ENCODE measurements around the gene KCNJ3. TPM values are rescaled to one million over a fixed set of nuclear protein-coding genes. Genes with fewer than 3 reads are reported as not detected.

Gene KCNJ3
- total RNA-seq, 1 donor from 2014 or later = 0.12 TPM

DNA sequence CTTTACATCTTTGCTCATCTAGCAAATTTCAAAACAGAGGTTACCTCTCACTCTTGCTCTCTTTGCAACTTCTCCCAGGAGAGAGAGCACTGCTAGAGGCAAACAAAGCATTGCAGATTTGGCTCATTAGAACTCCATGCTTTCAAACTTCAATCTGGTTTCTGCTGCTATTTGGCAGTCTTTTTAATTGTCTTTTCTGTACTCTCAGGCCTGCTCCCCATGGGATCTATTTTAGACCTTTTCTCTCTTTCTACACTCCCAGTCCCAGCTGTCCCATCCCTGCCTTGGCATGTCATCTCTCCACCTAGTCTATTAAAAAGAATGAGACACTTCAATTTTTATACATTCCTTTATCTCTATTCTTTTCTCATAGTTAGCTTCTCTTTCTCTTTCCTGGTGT is 15.2 kb downstream of the KCNJ3 start:
- no peak for DNase-seq (ENCODE audit: low read depth)
- H3K4me3 ChIP-seq (ENCODE audit: low read depth, low read length) = no peak overlapping the region
- TF ChIP-seq, protein P1, sequence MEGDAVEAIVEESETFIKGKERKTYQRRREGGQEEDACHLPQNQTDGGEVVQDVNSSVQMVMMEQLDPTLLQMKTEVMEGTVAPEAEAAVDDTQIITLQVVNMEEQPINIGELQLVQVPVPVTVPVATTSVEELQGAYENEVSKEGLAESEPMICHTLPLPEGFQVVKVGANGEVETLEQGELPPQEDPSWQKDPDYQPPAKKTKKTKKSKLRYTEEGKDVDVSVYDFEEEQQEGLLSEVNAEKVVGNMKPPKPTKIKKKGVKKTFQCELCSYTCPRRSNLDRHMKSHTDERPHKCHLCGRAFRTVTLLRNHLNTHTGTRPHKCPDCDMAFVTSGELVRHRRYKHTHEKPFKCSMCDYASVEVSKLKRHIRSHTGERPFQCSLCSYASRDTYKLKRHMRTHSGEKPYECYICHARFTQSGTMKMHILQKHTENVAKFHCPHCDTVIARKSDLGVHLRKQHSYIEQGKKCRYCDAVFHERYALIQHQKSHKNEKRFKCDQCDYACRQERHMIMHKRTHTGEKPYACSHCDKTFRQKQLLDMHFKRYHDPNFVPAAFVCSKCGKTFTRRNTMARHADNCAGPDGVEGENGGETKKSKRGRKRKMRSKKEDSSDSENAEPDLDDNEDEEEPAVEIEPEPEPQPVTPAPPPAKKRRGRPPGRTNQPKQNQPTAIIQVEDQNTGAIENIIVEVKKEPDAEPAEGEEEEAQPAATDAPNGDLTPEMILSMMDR (conservative IDR thresholded peaks at IDR 0.05; ENCODE audit: low read depth, low read length) = no peak

DNA sequence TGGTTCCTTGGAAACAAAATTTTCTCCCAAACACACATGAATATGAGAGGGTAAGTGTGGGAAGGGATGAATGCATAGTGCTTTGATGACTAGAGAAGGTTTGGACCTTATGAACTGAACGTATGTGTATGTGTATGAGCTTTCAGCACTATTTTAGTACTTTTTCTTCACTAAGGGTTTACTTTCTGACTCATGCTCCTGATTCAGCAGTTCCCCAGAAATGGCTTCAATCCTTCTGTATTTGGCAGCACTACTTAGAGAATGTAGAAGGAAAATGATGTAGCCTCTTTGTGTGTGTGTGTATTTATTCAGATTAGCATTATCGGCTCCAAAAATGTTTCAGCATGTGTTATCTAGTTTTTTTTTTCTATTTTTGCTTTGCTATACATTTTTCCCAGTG is 22.2 kb downstream of the KCNJ3 start:
- H3K4me3 ChIP-seq (ENCODE audit: low read depth, low read length) = no peak overlapping the region
- no peak for DNase-seq (ENCODE audit: low read depth)
- TF ChIP-seq, protein P1 (conservative IDR thresholded peaks at IDR 0.05; ENCODE audit: low read depth, low read length) = no peak

DNA sequence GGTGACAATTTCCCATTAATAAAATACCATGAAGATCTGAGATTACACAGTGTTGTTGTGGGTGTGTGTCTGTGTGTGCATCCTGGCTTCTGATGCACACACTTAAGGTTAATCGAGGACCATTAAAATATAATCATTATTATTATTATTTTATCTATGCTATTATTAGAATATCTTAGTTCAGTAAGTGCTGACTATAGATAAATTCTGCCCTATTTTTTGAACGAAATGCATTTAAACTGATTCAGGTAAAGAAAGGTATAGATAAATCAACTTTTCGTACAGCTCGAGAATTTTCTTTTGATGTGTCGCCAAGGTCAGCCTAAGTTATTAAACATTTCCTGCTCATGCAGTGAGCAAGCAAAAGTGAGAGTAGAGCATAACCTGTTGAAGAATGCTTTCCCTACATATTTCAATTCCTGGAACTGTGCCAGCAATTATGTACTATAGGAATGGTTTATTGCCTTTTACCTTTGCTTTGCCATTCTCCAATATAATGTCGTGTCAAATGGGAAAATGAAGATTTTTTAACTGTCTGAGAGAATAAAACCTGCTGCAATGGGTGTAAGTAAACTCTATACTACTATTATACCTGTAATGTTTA is 25.8 kb downstream of the KCNJ3 start:
- TF ChIP-seq, protein P1 (conservative IDR thresholded peaks at IDR 0.05; ENCODE audit: low read depth, low read length) = no peak
- no peak for DNase-seq (ENCODE audit: low read depth)
- H3K4me3 ChIP-seq (ENCODE audit: low read depth, low read length) = no peak overlapping the region

DNA sequence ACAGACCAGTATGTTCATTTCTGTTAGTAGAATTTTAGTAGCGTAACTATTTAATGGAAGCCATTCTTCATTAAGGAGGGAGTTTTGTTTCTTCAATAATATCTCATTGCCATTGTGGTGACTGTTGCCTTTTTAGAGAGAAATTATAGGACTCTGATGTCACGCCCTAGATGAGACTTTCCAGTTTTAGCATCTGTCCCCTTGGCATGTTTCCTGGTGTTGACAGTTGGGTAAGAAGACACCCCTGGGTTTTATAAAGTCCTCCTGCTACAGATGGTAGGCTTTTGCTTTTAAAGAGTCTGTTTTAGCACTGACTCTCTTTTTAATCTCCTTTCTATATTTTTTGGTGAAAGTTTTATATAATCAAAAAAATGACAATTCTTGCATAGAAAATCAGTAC is 41.9 kb downstream of the KCNJ3 start:
- DNase-seq (ENCODE audit: low read depth) = no peak
- no peak overlapping the region for H3K4me3 ChIP-seq (ENCODE audit: low read depth, low read length)
- TF ChIP-seq, protein P1 (conservative IDR thresholded peaks at IDR 0.05; ENCODE audit: low read depth, low read length) = no peak

DNA sequence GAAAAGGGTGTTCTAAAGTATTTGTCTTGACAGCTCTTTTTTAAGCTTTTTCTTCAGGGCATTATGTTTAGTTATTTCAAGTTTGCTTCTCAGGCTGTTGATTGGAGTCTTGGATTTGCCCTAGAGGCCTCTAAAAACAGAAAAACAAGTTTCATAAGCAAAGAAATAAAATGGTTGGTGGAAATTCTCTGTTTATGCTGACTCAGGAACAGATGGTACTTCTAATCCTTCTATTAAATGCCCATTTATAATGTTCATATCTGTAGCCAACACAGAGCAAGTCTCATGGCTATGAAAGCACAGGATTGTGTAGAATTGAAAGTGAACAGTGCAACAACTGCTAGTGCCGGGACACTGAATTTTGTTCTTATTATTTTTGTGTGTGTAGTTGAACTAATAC is 60.4 kb downstream of the KCNJ3 start:
- TF ChIP-seq, protein P1 (conservative IDR thresholded peaks at IDR 0.05; ENCODE audit: low read depth, low read length) = no peak
- DNase-seq (ENCODE audit: low read depth) = no peak
- no peak overlapping the region for H3K4me3 ChIP-seq (ENCODE audit: low read depth, low read length)

DNA sequence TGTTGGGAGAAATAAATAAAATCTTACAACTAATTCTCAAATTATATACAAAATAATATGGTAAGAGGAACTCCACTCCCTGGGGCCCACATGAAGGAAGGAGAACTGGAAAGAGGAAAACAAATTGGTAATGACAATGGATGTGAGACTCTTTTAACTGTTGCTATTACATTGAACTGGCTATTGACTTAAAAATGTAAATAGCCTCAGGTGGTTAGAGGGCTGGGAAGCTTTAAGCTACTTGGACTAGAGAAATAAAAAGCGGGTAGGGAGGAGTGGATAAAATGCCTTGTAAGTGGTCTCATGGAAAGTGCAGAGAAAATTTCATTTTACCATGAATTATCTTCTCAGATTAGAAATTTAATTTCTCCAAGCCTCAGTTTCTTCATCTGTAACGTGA is 64.1 kb downstream of the KCNJ3 start:
- no peak overlapping the region for H3K4me3 ChIP-seq (ENCODE audit: low read depth, low read length)
- no peak for DNase-seq (ENCODE audit: low read depth)
- TF ChIP-seq, protein P1 (conservative IDR thresholded peaks at IDR 0.05; ENCODE audit: low read depth, low read length) = no peak

DNA sequence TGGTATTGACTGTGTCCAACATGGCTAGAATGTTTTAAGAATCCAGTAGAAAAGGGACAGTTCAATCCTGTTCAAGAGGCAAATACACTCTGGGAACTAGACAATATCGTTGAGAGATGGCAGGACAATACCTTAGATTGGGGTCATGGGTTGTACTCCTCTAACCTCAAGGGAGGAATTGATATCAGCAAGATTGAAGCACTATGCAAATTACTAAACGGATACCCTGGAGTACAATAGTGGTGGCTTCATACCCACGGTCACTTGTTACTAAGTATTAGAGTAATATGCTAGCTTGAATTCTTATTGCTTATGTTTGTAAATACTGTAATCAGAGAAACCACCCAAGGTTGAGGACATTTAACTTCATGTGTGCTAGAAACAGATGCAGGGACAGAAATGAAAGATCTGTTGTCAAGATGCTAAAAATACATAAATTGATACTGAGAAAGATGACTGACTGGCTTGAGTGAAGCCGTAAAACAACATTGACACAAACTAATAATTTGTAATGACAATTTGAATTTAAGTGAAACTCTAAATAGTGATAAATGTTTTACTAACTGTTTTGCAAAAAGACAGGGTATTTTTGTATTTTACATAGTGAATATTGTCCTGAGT is 73.3 kb downstream of the KCNJ3 start:
- TF ChIP-seq, protein P1 (conservative IDR thresholded peaks at IDR 0.05; ENCODE audit: low read depth, low read length) = no peak
- DNase-seq (ENCODE audit: low read depth) = no peak
- no peak overlapping the region for H3K4me3 ChIP-seq (ENCODE audit: low read depth, low read length)

Data from epithelial cell of proximal tubule (primary cell).